HL-60/S4 (cell line): ENCODE measurements around the gene VTI1B.
"Not testable (repeated sequence)": the region's sequence is repeated elsewhere in the genome, so short reads cannot be mapped to it uniquely, and the experiment has no call there.

Experiments
- in situ Hi-C: fragments of 300-500 bp; cut with MboI; formaldehyde crosslinking; loops from 2 replicates; pipeline ENCODE4 v1.14.3; 2022; ENCODE audit warnings: low sequenced_read_pairs

The VTI1B gene

GRCh38 chr14:67633451-67634147 lies 40.8 kb downstream of the VTI1B start:
- in situ Hi-C loops, result no loop called here

GRCh38 chr14:67630938-67631337 lies 43.5 kb downstream of the VTI1B start:
- in situ Hi-C loops, result no loop called here

DNA sequence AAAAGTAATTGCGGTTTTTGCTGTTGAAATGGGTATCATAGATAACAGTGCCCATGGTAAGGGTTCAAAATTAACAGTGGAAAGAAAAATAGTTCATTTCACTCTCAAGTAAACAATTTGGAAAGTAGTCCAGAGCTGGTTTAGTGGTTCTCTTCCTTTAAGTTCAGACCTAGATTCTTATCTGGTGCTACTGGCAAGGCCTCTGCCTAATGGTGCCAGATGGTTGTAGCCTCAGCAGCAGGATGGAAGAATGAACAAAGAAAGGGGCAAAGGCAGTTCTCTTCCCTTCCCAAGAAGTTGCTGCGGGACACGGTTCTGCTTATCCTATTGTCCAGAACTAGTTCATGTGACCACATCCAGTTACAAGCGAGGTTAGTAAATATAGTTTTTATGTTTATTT lies 44.2 kb downstream of the VTI1B start:
- in situ Hi-C loops, result no loop called here

DNA sequence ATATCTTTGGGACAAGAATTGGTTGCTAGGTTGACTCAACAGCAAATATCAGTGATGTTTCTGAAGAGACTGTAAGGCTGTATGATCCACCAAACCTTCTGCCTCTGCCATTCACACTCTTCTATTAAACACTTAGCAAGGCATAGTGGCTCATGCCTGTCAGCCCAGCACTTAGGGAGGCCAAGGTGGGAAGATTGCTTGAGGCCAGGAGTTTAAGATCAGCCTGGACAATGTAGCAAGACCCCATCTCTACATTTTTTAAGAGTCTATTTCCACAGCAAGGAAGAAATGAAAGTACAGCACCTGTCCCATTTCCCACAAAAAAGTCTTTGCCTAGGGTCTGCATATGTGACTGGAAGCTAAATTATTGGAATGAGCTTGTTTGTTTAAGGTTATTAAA lies 46.9 kb downstream of the VTI1B start:
- in situ Hi-C loops, result no loop called here

- in situ Hi-C loops, result not testable (repeated sequence)
Measured at GRCh38 chr14:67626131-67626530, 48.3 kb downstream of the VTI1B start.

DNA sequence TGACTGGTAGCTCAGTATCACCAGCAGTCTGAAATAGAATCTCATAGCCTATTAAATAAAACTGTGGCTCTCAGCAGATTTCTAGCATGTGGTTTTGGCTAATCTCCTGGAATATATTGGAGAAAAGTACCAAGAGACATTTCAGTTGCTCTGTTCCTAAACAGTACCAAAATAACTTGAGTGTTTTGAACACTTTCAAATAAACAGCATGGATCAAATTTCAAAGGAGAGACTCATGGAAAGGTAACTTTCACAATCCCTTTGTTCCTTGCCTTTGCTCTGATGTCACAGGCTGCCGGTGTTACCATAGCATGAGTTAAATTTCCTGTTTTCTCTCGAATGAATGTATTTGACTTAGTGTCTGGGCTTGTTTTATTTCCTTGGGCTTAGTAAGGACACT lies 51.3 kb downstream of the VTI1B start:
- in situ Hi-C loops, result no loop called here

GRCh38 chr14:67622675-67623074 lies 51.8 kb downstream of the VTI1B start:
- in situ Hi-C loops, result no loop called here

GRCh38 chr14:67620217-67620785 lies 54.1 kb downstream of the VTI1B start:
- in situ Hi-C loops, result no loop called here

DNA sequence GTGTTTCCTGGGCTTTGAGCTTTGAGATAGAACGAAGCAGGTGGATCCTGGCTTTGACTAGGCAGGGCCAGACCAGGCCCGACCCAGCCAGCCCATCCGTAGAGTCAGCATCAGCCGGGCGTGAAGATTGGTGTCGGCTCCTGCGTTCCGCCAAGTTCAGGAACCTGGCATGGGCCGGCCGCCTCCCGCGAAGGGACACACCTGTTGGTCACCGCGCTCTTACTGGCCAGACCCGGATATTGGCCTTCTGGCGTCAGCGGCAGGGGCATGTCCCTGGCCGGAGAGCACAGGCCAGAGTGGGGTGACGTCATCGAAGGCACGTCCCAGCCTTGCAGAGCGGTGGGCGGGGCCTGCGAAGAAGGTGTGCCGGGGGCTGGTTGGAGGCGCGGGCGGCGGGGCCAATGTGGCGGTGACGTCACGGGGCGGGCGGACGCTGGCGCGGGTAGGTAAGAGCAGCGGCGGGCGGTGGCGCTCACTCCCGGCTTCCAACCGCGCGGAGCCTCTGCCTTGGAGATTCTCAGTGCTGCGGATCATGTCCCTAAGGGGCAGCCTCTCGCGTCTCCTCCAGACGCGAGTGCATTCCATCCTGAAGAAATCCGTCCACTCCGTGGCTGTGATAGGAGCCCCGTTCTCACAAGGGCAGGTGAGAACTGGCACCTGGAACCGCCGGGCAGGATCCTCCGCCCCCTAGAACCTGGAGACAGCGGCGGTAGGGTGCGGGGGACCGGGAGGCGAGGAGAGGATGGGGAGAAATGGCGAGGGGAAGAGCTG lies 54.8 kb downstream of the VTI1B start, which contains the start of gene ARG2:
Gene ARG2 (plus strand): TSS at position 475 of the 771 bp plus-strand sequence. CDS start 58 bp downstream, at position 533.
- in situ Hi-C loops, result no loop called here

DNA sequence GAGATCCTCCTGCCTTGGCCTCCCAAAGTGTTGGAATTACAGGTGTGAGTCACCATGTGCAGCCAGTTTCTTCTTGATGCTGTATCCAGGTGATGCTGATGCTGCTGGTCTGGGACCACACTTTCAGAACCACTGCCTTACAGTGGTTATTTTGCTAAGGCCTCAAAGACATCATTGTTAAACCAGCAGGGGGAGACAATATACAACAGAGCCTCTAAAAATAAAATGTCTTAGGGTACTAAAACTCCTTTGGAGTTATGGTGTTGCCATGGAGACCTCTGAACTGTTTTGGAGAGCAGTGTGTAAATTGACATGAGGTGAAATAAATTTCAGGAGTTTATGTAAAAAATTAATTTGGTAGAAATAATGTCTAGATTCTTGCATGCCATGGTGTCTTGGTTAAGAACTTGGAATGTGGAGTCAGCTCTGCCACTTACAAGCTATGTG lies 55.8 kb downstream of the VTI1B start:
- in situ Hi-C loops, result no loop called here

GRCh38 chr14:67610491-67610890 lies 63.9 kb downstream of the VTI1B start:
- in situ Hi-C loops, result no loop called here

- in situ Hi-C loops, result no loop called here
Measured at GRCh38 chr14:67609642-67610310, 64.7 kb downstream of the VTI1B start.

DNA sequence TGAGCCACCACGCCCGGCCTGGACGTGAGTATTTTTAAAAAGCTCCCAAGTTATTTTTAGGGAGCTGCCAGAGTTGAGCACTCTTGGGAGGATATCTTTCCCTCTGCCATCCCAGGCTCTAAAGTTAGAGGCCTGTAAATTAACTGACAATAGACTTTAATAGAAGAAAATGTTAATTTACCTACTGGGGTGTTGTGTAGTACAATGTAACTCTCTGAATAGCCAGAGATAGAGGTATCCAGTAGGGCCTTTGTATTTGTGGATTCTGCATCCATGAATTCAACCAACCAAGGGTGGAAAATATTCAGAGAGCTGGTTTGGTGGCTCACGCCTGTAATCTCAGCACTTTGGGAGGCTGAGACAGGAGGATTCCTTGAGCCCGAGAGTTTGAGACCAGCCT lies 66.8 kb downstream of the VTI1B start:
- in situ Hi-C loops, result no loop called here

GRCh38 chr14:67602995-67603545 lies 71.4 kb downstream of the VTI1B start:
- in situ Hi-C loops, result no loop called here

GRCh38 chr14:67602076-67602475 lies 72.4 kb downstream of the VTI1B start:
- in situ Hi-C loops, result no loop called here

GRCh38 chr14:67600562-67600974 lies 73.9 kb downstream of the VTI1B start:
- in situ Hi-C loops, result not testable (repeated sequence)

- in situ Hi-C loops, result no loop called here
Measured at GRCh38 chr14:67599698-67600561, 74.5 kb downstream of the VTI1B start, which contains the start of gene PIGH. PIGH (minus strand) TSS chr14:67600268; CDS start chr14:67600203, 65 bp downstream.
